CD4-positive, alpha-beta T cell treated with Interleukin-17A for 4 hours (primary cell): ENCODE results near the gene TXNDC8.
"Not testable (repeated sequence)": the region's sequence is repeated elsewhere in the genome, so short reads cannot be mapped to it uniquely, and the experiment has no call there.

Experiments
- DNase-seq: peaks from one replicate; pipeline ENCODE4 v3.0.0-alpha.2; 2020; ENCODE audit warnings: mixed read lengths

TXNDC8 gene

GRCh38 chr9:110337727-110338126 lies at the start of gene TXNDC8:
Gene TXNDC8 (minus strand): TSS chr9:110337863.
- no peak for DNase-seq

- no peak for DNase-seq
These were observed 45.8 kb upstream of the TXNDC8 start for GRCh38 chr9:110383491-110383890.

- DNase-seq = no peak
These were observed 45.1 kb upstream of the TXNDC8 start for GRCh38 chr9:110382731-110383130.

GRCh38 chr9:110371411-110372007 lies 33.8 kb upstream of the TXNDC8 start:
- no peak for DNase-seq

GRCh38 chr9:110370315-110370714 lies 32.7 kb upstream of the TXNDC8 start:
- DNase-seq = no peak

- no peak for DNase-seq
These were observed 26.8 kb upstream of the TXNDC8 start for GRCh38 chr9:110364451-110364850.

- DNase-seq = not testable (repeated sequence)
These were observed 21.3 kb upstream of the TXNDC8 start for GRCh38 chr9:110358992-110359391.

GRCh38 chr9:110357505-110357904 lies 19.8 kb upstream of the TXNDC8 start:
- DNase-seq = no peak

GRCh38 chr9:110356639-110357395 lies 19.2 kb upstream of the TXNDC8 start:
- DNase-seq = no peak

- DNase-seq = no peak
These were observed 18.2 kb upstream of the TXNDC8 start for GRCh38 chr9:110355911-110356310.

GRCh38 chr9:110351009-110351467 lies 13.4 kb upstream of the TXNDC8 start:
- no peak for DNase-seq

- no peak for DNase-seq
These were observed 8.7 kb upstream of the TXNDC8 start for GRCh38 chr9:110346325-110346724.

- DNase-seq = no peak
These were observed 7.2 kb upstream of the TXNDC8 start for GRCh38 chr9:110344821-110345220.

- no peak for DNase-seq
These were observed 5.9 kb upstream of the TXNDC8 start for GRCh38 chr9:110343551-110343950.

- no peak for DNase-seq
These were observed 2.6 kb upstream of the TXNDC8 start for GRCh38 chr9:110340306-110340705.

GRCh38 chr9:110338143-110338542 lies 480 bp upstream of the TXNDC8 start:
- DNase-seq = no peak

GRCh38 chr9:110336363-110336762 lies 1.3 kb downstream of the TXNDC8 start:
- DNase-seq = no peak

GRCh38 chr9:110334871-110335270 lies 2.8 kb downstream of the TXNDC8 start:
- no peak for DNase-seq

- DNase-seq = no peak
These were observed 3.5 kb downstream of the TXNDC8 start for GRCh38 chr9:110334183-110334582.

GRCh38 chr9:110332766-110333165 lies 4.9 kb downstream of the TXNDC8 start:
- no peak for DNase-seq

GRCh38 chr9:110330484-110331105 lies 7.1 kb downstream of the TXNDC8 start:
- DNase-seq = no peak

GRCh38 chr9:110329639-110330230 lies 7.9 kb downstream of the TXNDC8 start:
- no peak for DNase-seq

GRCh38 chr9:110328763-110329162 lies 8.9 kb downstream of the TXNDC8 start:
- DNase-seq = no peak

GRCh38 chr9:110327716-110328115 lies 9.9 kb downstream of the TXNDC8 start:
- DNase-seq = no peak
